SK-N-MC (cell line): Measurements from ENCODE around the gene CCDC87.
"Not testable (repeated sequence)": the region's sequence is repeated elsewhere in the genome, so short reads cannot be mapped to it uniquely, and the experiment has no call there.

Experiments
- EZH2 ChIP-seq: fragments of 200-600 bp; sonication (generic); IDR thresholded peaks from one replicate; pipeline ENCODE4 v1.6.1; 2017; ENCODE audit warnings: antibody characterized with exemption
- POLR2AphosphoS5 ChIP-seq: IDR thresholded peaks from 2 replicates; pipeline ENCODE4 v1.6.1; 2012; ENCODE audit warnings: mild to moderate bottlenecking, low read depth, low read length, borderline replicate concordance

DNA sequence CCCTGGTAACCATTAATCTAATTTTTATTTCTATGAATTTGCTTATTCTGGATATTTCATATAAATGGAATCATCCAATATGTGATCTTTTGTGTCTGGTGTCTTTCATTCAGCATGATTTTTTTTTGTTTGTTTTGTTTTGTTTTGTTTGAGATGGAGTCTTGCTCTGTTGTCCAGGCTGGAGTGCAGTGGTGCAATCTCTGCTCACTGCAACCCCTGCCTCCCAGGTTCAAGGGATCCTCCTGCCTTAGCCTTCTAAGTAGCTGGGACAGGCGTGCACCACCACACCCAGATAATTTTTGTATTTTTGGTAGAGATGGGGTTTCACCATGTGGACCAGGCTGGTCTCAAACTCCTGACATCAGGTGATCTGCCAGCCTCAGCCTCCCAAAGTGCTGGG, 7.4 kb downstream of the CCDC87 start:
- not testable (repeated sequence) for TF ChIP-seq EZH2, POLR2AphosphoS5
